Measurements from ENCODE around the gene C12orf57. TPM values are rescaled to one million over a fixed set of nuclear protein-coding genes. Genes with fewer than 3 reads are reported as not detected.

The C12orf57 gene
- total and polyA plus RNA-seq, 8 donors, result 86.8 to 314 (median 105) TPM

DNA sequence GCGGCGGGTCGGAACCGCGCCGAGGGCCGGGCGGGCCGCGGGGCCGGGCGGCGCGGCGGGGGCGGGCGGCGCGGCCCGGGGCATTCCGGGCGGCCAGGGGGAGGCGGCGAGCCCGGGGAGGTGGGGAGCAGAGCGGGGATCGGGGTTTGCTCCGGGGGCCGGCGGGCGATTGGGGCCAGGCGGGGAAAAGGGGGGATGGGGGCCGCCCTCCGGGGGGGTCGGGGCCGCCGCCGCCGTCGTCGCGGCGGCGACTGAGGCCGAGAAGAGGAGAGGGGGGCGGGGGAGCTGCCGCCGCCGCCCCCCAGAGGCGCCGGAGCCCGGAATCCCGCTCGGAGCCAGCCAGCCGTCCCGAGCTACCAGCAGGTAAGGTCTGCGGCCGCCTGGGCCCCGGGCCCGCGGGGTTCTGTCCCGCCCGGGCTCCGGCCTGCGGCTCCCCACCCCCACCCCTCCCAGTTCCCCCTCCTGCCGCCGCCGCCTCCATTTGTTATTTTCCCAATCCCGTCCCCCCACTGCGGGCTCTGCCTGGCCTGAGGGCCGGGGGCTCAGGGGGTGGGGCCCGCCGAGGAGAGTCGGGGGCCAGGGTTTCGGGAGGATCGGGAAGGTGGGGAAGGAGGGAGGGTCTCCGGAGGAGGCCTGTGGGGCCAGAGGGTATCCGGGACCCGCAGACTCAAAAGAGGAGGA, 15.7 kb upstream of the C12orf57 start:
- WGBS, 2 donors, result 1 to 2% methylated on average over 21 to 76 of the region's 79 CpGs
- intact Hi-C loops (cut with DNase I), result loop anchor here in 1 of 3 donors (10.0 kb wide), 1 partner anchor 167 kb away; the partner anchor contains the start of gene C1R
- TF ChIP-seq CTCF (IDR thresholded peaks at IDR 0.05), result no peak
- Histone ChIP-seq H3K4me3 (peak overlapping the region; percentile 42 to 81 (median 71)), H3K27ac (peak overlapping the region; percentile 68 to 93 (median 88)), H3K9me3 (no peaks in the 10 kb centered on the region), H3K4me1 (peaks cover 13 to 43% (median 23%) of the 10 kb centered on the region in 3 donors), H3K27me3 (no peaks in the 10 kb centered on the region), H3K36me3 (no peaks in the 10 kb centered on the region)
- ATAC-seq (peak in 2 of 4 donors; percentile 11 to 20), DNase-seq (peak in 3 of 6 donors; percentile 63 to 75 (median 74)), FAIRE-seq (no peak)

GRCh38 chr12:6928703-6929407, 15.0 kb upstream of the C12orf57 start:
- Histone ChIP-seq H3K27ac (peak overlapping the region; percentile 68 to 93 (median 88)), H3K4me3 (peak overlapping the region; percentile 42 to 81 (median 71)), H3K27me3 (no peaks in the 10 kb centered on the region), H3K4me1 (peaks cover 13 to 44% (median 23%) of the 10 kb centered on the region in 3 donors), H3K9me3 (no peaks in the 10 kb centered on the region), H3K36me3 (peaks cover 0 to 3% (median 0%) of the 10 kb centered on the region in 3 donors)
- FAIRE-seq, result no peak
- peak in 1 of 4 donors; percentile 3 for ATAC-seq
- peak in 2 of 6 donors; percentile 15 to 35 for DNase-seq
- TF ChIP-seq CTCF (IDR thresholded peaks at IDR 0.05), result no peak
- WGBS, 2 donors, result 5 to 8% methylated on average over 19 of the region's 19 CpGs
- intact Hi-C loops (cut with DNase I), result loop anchor here in 1 of 3 donors (10.0 kb wide), 1 partner anchor 166 kb away; the partner anchor contains the start of gene C1R

DNA sequence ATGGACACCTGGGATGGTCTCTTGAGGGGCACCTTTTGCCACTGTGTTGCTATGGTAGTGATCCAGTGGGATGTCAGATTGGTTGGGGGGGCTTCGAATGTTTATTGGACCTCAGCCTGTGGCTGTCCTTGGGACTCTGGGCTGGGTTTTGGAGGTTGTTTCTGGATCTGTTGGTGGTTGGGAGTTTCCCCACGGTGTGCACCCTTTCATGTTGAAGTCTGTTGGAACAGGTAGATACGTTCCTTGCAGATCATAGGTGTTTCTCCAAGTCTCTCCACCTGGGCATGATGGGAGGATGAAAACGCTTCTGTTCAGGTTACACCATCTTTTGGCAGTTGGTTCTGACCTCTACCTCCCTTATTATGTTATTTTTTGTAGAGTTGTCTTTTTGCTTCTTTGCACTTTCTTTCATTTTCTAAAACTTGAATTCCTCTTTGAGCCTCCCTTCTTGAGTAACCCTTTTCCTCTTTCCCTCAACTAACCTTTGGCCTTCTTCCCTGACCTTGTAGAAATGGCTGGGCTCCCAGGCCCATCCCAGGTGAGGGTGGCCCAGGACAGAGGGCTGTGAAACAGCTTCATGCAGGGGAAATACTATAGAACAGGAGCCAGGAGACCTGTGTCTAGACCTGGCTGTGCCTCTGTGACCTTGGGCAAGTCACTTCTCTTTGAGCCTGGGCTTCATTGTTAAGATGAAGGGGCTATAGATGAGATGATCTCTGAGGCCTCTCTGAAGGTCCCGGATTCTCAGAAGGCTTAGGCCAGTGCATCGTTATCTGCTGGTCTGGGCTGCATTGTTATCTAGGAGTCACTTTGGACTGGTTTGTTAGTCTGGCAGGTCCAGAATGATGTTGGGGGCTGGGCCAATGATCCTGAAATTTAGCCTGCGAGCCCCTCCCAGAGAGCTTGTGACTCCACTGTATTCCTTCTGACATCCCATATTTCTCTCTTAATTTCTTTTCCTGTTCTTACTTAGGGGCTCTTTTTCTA, 14.1 kb upstream of the C12orf57 start:
- H3K4me1 ChIP-seq, result peaks cover 10 to 42% (median 19%) of the 10 kb centered on the region in 3 donors
- H3K36me3 ChIP-seq, result peaks cover 0 to 8% (median 0%) of the 10 kb centered on the region in 3 donors
- peak overlapping the region; percentile 42 to 81 (median 71) for H3K4me3 ChIP-seq
- no peak for ATAC-seq
- FAIRE-seq, result no peak
- TF ChIP-seq CTCF (IDR thresholded peaks at IDR 0.05), result no peak
- peak overlapping the region; percentile 68 to 93 (median 88) for H3K27ac ChIP-seq
- H3K27me3 ChIP-seq, result no peaks in the 10 kb centered on the region
- H3K9me3 ChIP-seq, result no peaks in the 10 kb centered on the region
- peak in 1 of 6 donors; percentile 22 for DNase-seq
- 22 to 23% methylated on average over 7 of the region's 7 CpGs for WGBS, 2 donors
- intact Hi-C loops (cut with DNase I), result loop anchor here in 1 of 3 donors (10.0 kb wide), 1 partner anchor 165 kb away; the partner anchor contains the start of gene C1R

- no peak for FAIRE-seq
- Histone ChIP-seq H3K4me1 (peaks cover 10 to 21% (median 14%) of the 10 kb centered on the region in 3 donors), H3K27ac (no peak overlapping the region), H3K36me3 (peaks cover 0 to 8% (median 0%) of the 10 kb centered on the region in 3 donors), H3K27me3 (no peaks in the 10 kb centered on the region), H3K4me3 (no peak overlapping the region), H3K9me3 (no peaks in the 10 kb centered on the region)
- TF ChIP-seq CTCF (IDR thresholded peaks at IDR 0.05), result no peak
- no peak for ATAC-seq
- WGBS, 2 donors, result 63 to 69% methylated on average over 1 of the region's 1 CpG
- no peak for DNase-seq
- intact Hi-C loops (cut with DNase I), result no loop called here
Measured at GRCh38 chr12:6932766-6933165, 11.1 kb upstream of the C12orf57 start.
